ENCODE measurements around the gene PLCH1. TPM values are rescaled to one million over a fixed set of nuclear protein-coding genes. Genes with fewer than 3 reads are reported as not detected.

PLCH1 gene
- total and polyA plus RNA-seq, 4 donors: 0.08 to 0.57 TPM; not detected in 2

GRCh38 chr3:155423526-155424322, 321.1 kb downstream of the PLCH1 start:
- no peaks in the 10 kb centered on the region for H3K27me3 ChIP-seq (ENCODE audit: control insufficient read depth in 1 of 2, insufficient read depth in 2 of 2, low read length in 1 of 2)
- no peaks in the 10 kb centered on the region for H3K4me1 ChIP-seq (ENCODE audit: control insufficient read depth in 1 of 2, insufficient read depth in 2 of 2, low read length in 2 of 2)
- H3K9me3 ChIP-seq (ENCODE audit: control insufficient read depth, low read length): peaks cover 2% of the 10 kb centered on the region
- intact Hi-C loops (cut with DNase I): no loop called here
- ATAC-seq (ENCODE audit: low FRiP score) (no peak), DNase-seq (no peak)
- H3K27ac ChIP-seq (ENCODE audit: low read depth in 1 of 2, low read length in 2 of 2): no peak overlapping the region
- H3K36me3 ChIP-seq (ENCODE audit: control insufficient read depth in 1 of 2, insufficient read depth in 2 of 2, low read length in 1 of 2): no peaks in the 10 kb centered on the region
- WGBS, 2 donors: 71 to 73% methylated on average over 6 of the region's 6 CpGs
- no peak overlapping the region for H3K4me3 ChIP-seq (ENCODE audit: low read length in 2 of 2)

DNA sequence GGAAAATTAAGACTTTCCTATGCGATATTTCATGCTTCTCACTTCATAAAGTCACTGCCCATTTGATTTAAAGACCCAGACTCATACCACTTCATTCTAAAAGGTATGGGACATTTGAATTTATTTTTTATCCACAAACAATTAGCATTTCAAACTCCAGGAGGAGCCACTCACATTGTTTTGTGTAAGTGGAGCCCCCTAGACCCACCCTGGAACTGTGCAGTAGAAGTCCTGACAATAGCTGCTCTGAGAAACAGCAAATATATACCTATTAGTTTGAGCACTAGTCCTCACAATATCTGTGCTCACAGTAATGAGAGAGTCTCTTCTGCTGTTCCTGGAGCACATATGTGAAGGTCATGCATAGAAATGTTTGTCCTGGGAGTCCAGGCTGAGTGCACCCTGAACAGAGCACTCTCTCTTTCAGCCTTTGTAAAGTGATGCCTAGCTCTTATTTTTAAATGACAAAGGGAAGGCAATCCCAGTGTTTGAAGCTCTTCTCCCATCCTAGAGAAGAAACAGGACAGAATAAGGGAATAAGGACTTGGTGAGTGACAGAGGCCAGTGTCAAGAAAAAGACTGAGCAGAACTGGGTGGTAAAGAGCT, 323.9 kb downstream of the PLCH1 start:
- intact Hi-C loops (cut with DNase I): no loop called here
- Histone ChIP-seq H3K36me3 (ENCODE audit: control insufficient read depth in 1 of 2, insufficient read depth in 2 of 2, low read length in 1 of 2) (no peaks in the 10 kb centered on the region), H3K27me3 (ENCODE audit: control insufficient read depth in 1 of 2, insufficient read depth in 2 of 2, low read length in 1 of 2) (no peaks in the 10 kb centered on the region), H3K27ac (ENCODE audit: low read depth in 1 of 2, low read length in 2 of 2) (no peak overlapping the region), H3K4me3 (ENCODE audit: low read length in 2 of 2) (no peak overlapping the region), H3K4me1 (ENCODE audit: control insufficient read depth in 1 of 2, insufficient read depth in 2 of 2, low read length in 2 of 2) (no peaks in the 10 kb centered on the region), H3K9me3 (ENCODE audit: control insufficient read depth, low read length) (no peaks in the 10 kb centered on the region)
- no peak for ATAC-seq (ENCODE audit: low FRiP score)
- DNase-seq: no peak
- 61 to 64% methylated on average over 1 of the region's 1 CpG for WGBS, 2 donors

DNA sequence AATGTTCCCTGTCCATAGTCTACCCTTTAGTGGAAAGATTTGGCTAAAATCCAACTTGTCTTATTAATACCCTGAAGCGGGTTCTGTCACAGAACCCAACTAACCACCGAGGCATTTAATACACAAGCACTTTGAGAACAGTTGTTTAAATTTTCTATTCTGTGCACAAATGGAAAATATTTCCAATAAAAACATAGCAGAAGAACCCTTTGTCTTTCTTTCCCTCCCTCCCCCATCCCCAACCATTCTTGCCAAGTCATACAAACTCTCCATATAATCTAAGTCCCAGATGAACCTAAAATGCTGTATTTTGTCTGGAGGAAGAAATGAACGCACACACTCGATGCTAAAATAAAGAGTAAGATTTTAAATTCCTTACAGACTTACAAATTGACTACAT, 324.5 kb downstream of the PLCH1 start:
- Histone ChIP-seq H3K27me3 (ENCODE audit: control insufficient read depth in 1 of 2, insufficient read depth in 2 of 2, low read length in 1 of 2) (no peaks in the 10 kb centered on the region), H3K27ac (ENCODE audit: low read depth in 1 of 2, low read length in 2 of 2) (no peak overlapping the region), H3K4me3 (ENCODE audit: low read length in 2 of 2) (no peak overlapping the region), H3K4me1 (ENCODE audit: control insufficient read depth in 1 of 2, insufficient read depth in 2 of 2, low read length in 2 of 2) (no peaks in the 10 kb centered on the region), H3K9me3 (ENCODE audit: control insufficient read depth, low read length) (no peaks in the 10 kb centered on the region), H3K36me3 (ENCODE audit: control insufficient read depth in 1 of 2, insufficient read depth in 2 of 2, low read length in 1 of 2) (no peaks in the 10 kb centered on the region)
- DNase-seq: no peak
- ATAC-seq (ENCODE audit: low FRiP score): no peak
- 17 to 27% methylated on average over 4 of the region's 4 CpGs for WGBS, 2 donors
- intact Hi-C loops (cut with DNase I): no loop called here

DNA sequence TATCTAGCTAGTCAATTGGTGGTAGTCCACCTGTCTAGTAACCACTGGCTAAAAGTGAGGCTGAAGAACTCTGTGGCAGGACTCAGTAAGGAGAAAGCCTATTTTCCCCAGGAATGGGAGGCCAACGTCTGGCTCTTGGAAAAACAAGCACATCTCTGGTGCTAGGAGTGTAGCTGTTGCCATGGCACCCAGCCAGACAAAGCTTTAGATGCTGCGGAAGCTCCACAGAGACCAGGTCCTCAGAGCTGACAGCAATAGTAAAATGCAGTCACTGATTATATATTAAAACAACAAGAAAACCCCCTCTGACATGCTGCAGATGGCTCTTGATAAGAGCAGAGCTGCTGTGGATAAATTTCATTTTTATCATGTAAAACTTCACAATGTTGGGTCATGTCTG, 326.5 kb downstream of the PLCH1 start:
- Histone ChIP-seq H3K27ac (ENCODE audit: low read depth in 1 of 2, low read length in 2 of 2) (no peak overlapping the region), H3K27me3 (ENCODE audit: control insufficient read depth in 1 of 2, insufficient read depth in 2 of 2, low read length in 1 of 2) (no peaks in the 10 kb centered on the region), H3K36me3 (ENCODE audit: control insufficient read depth in 1 of 2, insufficient read depth in 2 of 2, low read length in 1 of 2) (no peaks in the 10 kb centered on the region), H3K4me1 (ENCODE audit: control insufficient read depth in 1 of 2, insufficient read depth in 2 of 2, low read length in 2 of 2) (no peaks in the 10 kb centered on the region), H3K4me3 (ENCODE audit: low read length in 2 of 2) (no peak overlapping the region), H3K9me3 (ENCODE audit: control insufficient read depth, low read length) (no peaks in the 10 kb centered on the region)
- DNase-seq: no peak
- 2 to 8% methylated on average over 2 of the region's 2 CpGs for WGBS, 2 donors
- ATAC-seq (ENCODE audit: low FRiP score): no peak
- intact Hi-C loops (cut with DNase I): no loop called here

- WGBS, 2 donors: 63 to 98% methylated on average over 3 of the region's 3 CpGs
- DNase-seq (no peak), ATAC-seq (ENCODE audit: low FRiP score) (no peak)
- intact Hi-C loops (cut with DNase I): no loop called here
- Histone ChIP-seq H3K27me3 (ENCODE audit: control insufficient read depth in 1 of 2, insufficient read depth in 2 of 2, low read length in 1 of 2) (no peaks in the 10 kb centered on the region), H3K9me3 (ENCODE audit: control insufficient read depth, low read length) (no peaks in the 10 kb centered on the region), H3K36me3 (ENCODE audit: control insufficient read depth in 1 of 2, insufficient read depth in 2 of 2, low read length in 1 of 2) (no peaks in the 10 kb centered on the region), H3K27ac (ENCODE audit: low read depth in 1 of 2, low read length in 2 of 2) (no peak overlapping the region), H3K4me3 (ENCODE audit: low read length in 2 of 2) (no peak overlapping the region), H3K4me1 (ENCODE audit: control insufficient read depth in 1 of 2, insufficient read depth in 2 of 2, low read length in 2 of 2) (no peaks in the 10 kb centered on the region)
Measured at GRCh38 chr3:155417119-155417517, 327.8 kb downstream of the PLCH1 start.

GRCh38 chr3:155416500-155417118, 328.3 kb downstream of the PLCH1 start:
- intact Hi-C loops (cut with DNase I): no loop called here
- no peaks in the 10 kb centered on the region for H3K4me1 ChIP-seq (ENCODE audit: control insufficient read depth in 1 of 2, insufficient read depth in 2 of 2, low read length in 2 of 2)
- no peaks in the 10 kb centered on the region for H3K36me3 ChIP-seq (ENCODE audit: control insufficient read depth in 1 of 2, insufficient read depth in 2 of 2, low read length in 1 of 2)
- DNase-seq (no peak), ATAC-seq (ENCODE audit: low FRiP score) (no peak)
- 86 to 91% methylated on average over 8 of the region's 8 CpGs for WGBS, 2 donors
- H3K27me3 ChIP-seq (ENCODE audit: control insufficient read depth in 1 of 2, insufficient read depth in 2 of 2, low read length in 1 of 2): no peaks in the 10 kb centered on the region
- no peak overlapping the region for H3K27ac ChIP-seq (ENCODE audit: low read depth in 1 of 2, low read length in 2 of 2)
- no peaks in the 10 kb centered on the region for H3K9me3 ChIP-seq (ENCODE audit: control insufficient read depth, low read length)
- no peak overlapping the region for H3K4me3 ChIP-seq (ENCODE audit: low read length in 2 of 2)

GRCh38 chr3:155412904-155413303, 332.0 kb downstream of the PLCH1 start:
- Histone ChIP-seq H3K36me3 (ENCODE audit: control insufficient read depth in 1 of 2, insufficient read depth in 2 of 2, low read length in 1 of 2) (no peaks in the 10 kb centered on the region), H3K4me3 (ENCODE audit: low read length in 2 of 2) (no peak overlapping the region), H3K9me3 (ENCODE audit: control insufficient read depth, low read length) (no peaks in the 10 kb centered on the region), H3K27ac (ENCODE audit: low read depth in 1 of 2, low read length in 2 of 2) (no peak overlapping the region), H3K4me1 (ENCODE audit: control insufficient read depth in 1 of 2, insufficient read depth in 2 of 2, low read length in 2 of 2) (no peaks in the 10 kb centered on the region), H3K27me3 (ENCODE audit: control insufficient read depth in 1 of 2, insufficient read depth in 2 of 2, low read length in 1 of 2) (no peaks in the 10 kb centered on the region)
- 83 to 87% methylated on average over 3 of the region's 3 CpGs for WGBS, 2 donors
- ATAC-seq (ENCODE audit: low FRiP score) (no peak), DNase-seq (no peak)
- intact Hi-C loops (cut with DNase I): no loop called here

DNA sequence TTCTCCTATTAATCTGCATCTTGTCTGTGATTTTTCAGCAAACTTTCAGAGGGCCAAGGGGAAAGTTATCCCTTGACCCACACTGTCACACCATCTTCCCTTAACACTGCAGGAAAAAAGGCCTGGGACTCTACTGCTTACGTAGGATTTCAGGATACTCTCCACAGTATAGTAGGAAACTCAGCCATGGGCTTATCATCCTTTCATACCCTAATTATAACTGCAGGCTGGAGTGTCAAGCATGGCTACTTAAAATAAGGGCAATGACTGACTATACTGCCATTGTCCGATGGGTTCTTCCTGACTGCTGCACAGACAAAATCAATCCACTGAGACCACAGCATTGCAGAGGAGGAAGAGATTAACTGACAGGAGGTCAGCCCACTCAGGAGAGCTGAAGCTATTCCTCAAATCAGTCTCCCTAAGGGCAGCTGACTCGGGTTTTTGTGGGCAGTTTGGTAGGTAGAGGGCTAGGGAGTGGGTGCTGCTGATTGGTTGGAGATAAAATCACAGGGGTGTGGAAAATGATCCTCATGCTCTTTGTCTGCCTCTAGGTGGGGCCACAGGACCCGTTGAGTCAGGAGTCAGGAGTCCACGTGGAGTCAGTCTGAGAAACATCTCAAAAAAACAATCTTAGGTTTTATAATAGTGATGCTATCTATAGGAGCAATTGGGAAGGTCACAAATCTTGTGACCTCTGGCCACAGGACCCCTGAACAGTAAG, 333.2 kb downstream of the PLCH1 start:
- intact Hi-C loops (cut with DNase I): no loop called here
- Histone ChIP-seq H3K4me1 (ENCODE audit: control insufficient read depth in 1 of 2, insufficient read depth in 2 of 2, low read length in 2 of 2) (no peaks in the 10 kb centered on the region), H3K27me3 (ENCODE audit: control insufficient read depth in 1 of 2, insufficient read depth in 2 of 2, low read length in 1 of 2) (no peaks in the 10 kb centered on the region), H3K9me3 (ENCODE audit: control insufficient read depth, low read length) (no peaks in the 10 kb centered on the region), H3K36me3 (ENCODE audit: control insufficient read depth in 1 of 2, insufficient read depth in 2 of 2, low read length in 1 of 2) (no peaks in the 10 kb centered on the region), H3K4me3 (ENCODE audit: low read length in 2 of 2) (no peak overlapping the region), H3K27ac (ENCODE audit: low read depth in 1 of 2, low read length in 2 of 2) (no peak overlapping the region)
- WGBS, 2 donors: 80 to 81% methylated on average over 5 of the region's 5 CpGs
- no peak for DNase-seq
- ATAC-seq (ENCODE audit: low FRiP score): no peak
